H1 (cell line): ENCODE data around the gene CNN3. TPM values are rescaled to one million over a fixed set of nuclear protein-coding genes. Genes with fewer than 3 reads are reported as not detected.

Experiments used
- CTCF ChIA-PET: fragments of 300-600 bp; sonication (Branson Sonifier 250); formaldehyde crosslinking; loops from one replicate; lab custom pipeline; 2021; ENCODE audit not compliant: partially characterized antibody; lab: Charles Lee
- POLR2A ChIA-PET: fragments of 300-600 bp; sonication (Branson Sonifier 250); formaldehyde crosslinking; loops from one replicate; lab custom pipeline; 2021; ENCODE audit warnings: inconsistent platforms; ENCODE audit not compliant: partially characterized antibody; lab: Charles Lee
- DNase-seq, 2 experiments: peaks; one replicate each; pipeline versions ENCODE4 v3.0.0 to v3.0.0-alpha.2; 2010 to 2022; ENCODE audit warnings: low spot score in 2 of 2, low read depth in 1 of 2, mixed read lengths in 1 of 2
- FAIRE-seq: peaks from 2 replicates; lab custom pipeline; 2011; peaks lifted over from hg19 to GRCh38; lab: Jason Lieb, UNC
- H2AFZ ChIP-seq: 2 replicates; pipeline ENCODE4 v1.8.1; 2012; ENCODE audit warnings: low read length, inconsistent platforms
- H2AK5ac ChIP-seq: 2 replicates; pipeline ENCODE4 v1.6.1; 2013; ENCODE audit warnings: low read depth, low read length
- H2BK120ac ChIP-seq: replicated peaks from 2 replicates; pipeline ENCODE3; 2013; ENCODE audit warnings: low read depth, low read length, inconsistent platforms
- H2BK12ac ChIP-seq: 2 replicates; pipeline ENCODE4 v1.6.1; 2013; ENCODE audit warnings: low read depth, low read length
- H2BK15ac ChIP-seq: 2 replicates; pipeline ENCODE4 v1.6.1; 2013; ENCODE audit warnings: low read length
- H2BK20ac ChIP-seq: 2 replicates; pipeline ENCODE4 v1.6.1; 2013; ENCODE audit warnings: low read length
- H2BK5ac ChIP-seq: 2 replicates; pipeline ENCODE4 v1.6.1; 2013; ENCODE audit warnings: low read depth, low read length
- H3K14ac ChIP-seq: 2 replicates; pipeline ENCODE4 v1.6.1; 2013; ENCODE audit warnings: inconsistent platforms; ENCODE audit not compliant: insufficient read length
- H3K18ac ChIP-seq: 2 replicates; pipeline ENCODE4 v1.6.1; 2013; ENCODE audit warnings: low read length; ENCODE audit errors: extremely low read depth
- H3K23ac ChIP-seq: 2 replicates; pipeline ENCODE4 v1.6.1; 2013; ENCODE audit warnings: inconsistent platforms; ENCODE audit not compliant: insufficient read length
- H3K23me2 ChIP-seq: 2 replicates; pipeline ENCODE4 v1.6.1; 2013; ENCODE audit warnings: low read depth, low read length
- H3K27ac ChIP-seq: 2 replicates; pipeline ENCODE4 v1.6.1; 2011; ENCODE audit warnings: low read depth, low read length, inconsistent platforms
- H3K27me3 ChIP-seq, 4 experiments: replicated peaks in 1 of 4; 1 replicate in 1 of 4; 2 replicates in 3 of 4; pipeline versions ENCODE4 v1.6.1 to v1.8.1; 2011 to 2013; ENCODE audit warnings: low read length in 3 of 4, mild to moderate bottlenecking in 3 of 4, inconsistent platforms in 2 of 4, mixed read lengths in 2 of 4, moderate library complexity in 1 of 4; ENCODE audit not compliant: control insufficient read depth in 3 of 4, insufficient read depth in 3 of 4; ENCODE audit errors: extremely low read depth in 1 of 4
- H3K36me3 ChIP-seq, 4 experiments: 2 replicates each; pipeline versions ENCODE4 v1.6.1 to v1.8.1; 2011 to 2013; ENCODE audit warnings: mild to moderate bottlenecking in 4 of 4, low read length in 3 of 4, moderate library complexity in 2 of 4, control low read depth in 1 of 4, inconsistent platforms in 1 of 4; ENCODE audit not compliant: insufficient read depth in 4 of 4, control insufficient read depth in 2 of 4
- H3K4ac ChIP-seq: replicated peaks from 2 replicates; pipeline ENCODE3; 2013; ENCODE audit warnings: low read length, low read depth, mixed read lengths, inconsistent platforms; ENCODE audit not compliant: insufficient read length
- H3K4me1 ChIP-seq, 4 experiments: replicated peaks in 1 of 4; 1 replicate in 1 of 4; 2 replicates in 3 of 4; pipeline versions ENCODE4 v1.6.1 to v1.8.1; 2011 to 2013; ENCODE audit warnings: low read length in 3 of 4, inconsistent platforms in 2 of 4, mixed read lengths in 1 of 4; ENCODE audit not compliant: insufficient read depth in 4 of 4, control insufficient read depth in 3 of 4
- H3K4me2 ChIP-seq, 2 experiments: 2 replicates each; pipeline versions ENCODE4 v1.6.1 to v1.8.1; 2011 to 2013; ENCODE audit warnings: low read depth in 2 of 2, low read length in 2 of 2, control low read depth in 1 of 2, inconsistent platforms in 1 of 2, mild to moderate bottlenecking in 1 of 2; ENCODE audit not compliant: insufficient read depth in 1 of 2
- H3K4me3 ChIP-seq, 4 experiments: fragments of 200-600, 300-600 bp in 1 of 4; sonication (generic), shearing (Covaris generic), sonication (Bioruptor Twin) in 1 of 4; 2 replicates each; pipeline versions ENCODE4 v1.5.1 to v1.8.1; 2011 to 2016; ENCODE audit warnings: low read length in 4 of 4, low read depth in 3 of 4, control low read depth in 2 of 4, inconsistent platforms in 2 of 4, mild to moderate bottlenecking in 2 of 4, mixed read lengths in 1 of 4, moderate library complexity in 1 of 4; ENCODE audit not compliant: insufficient read depth in 2 of 4; ENCODE audit errors: extremely low read depth in 1 of 4
- H3K56ac ChIP-seq: replicated peaks from 2 replicates; pipeline ENCODE3; 2013; ENCODE audit warnings: low read depth, mild to moderate bottlenecking, mixed read lengths, low read length, inconsistent platforms; ENCODE audit not compliant: insufficient read length
- H3K79me1 ChIP-seq: 2 replicates; pipeline ENCODE4 v1.6.1; 2013; ENCODE audit warnings: low read depth, low read length, control low read depth
- H3K79me2 ChIP-seq, 2 experiments: 2 replicates each; pipeline versions ENCODE4 v1.6.1 to v1.8.1; 2012 to 2013; ENCODE audit warnings: low read length in 2 of 2, mild to moderate bottlenecking in 2 of 2, inconsistent platforms in 1 of 2; ENCODE audit not compliant: insufficient read depth in 2 of 2, control insufficient read depth in 1 of 2
- H3K9ac ChIP-seq, 4 experiments: replicated peaks in 1 of 4; 1 replicate in 1 of 4; 2 replicates in 3 of 4; pipeline versions ENCODE4 v1.6.1 to v1.8.1; 2011 to 2013; ENCODE audit warnings: low read depth in 3 of 4, low read length in 3 of 4, control low read depth in 2 of 4, mild to moderate bottlenecking in 2 of 4, moderate library complexity in 2 of 4, inconsistent platforms in 1 of 4; ENCODE audit errors: extremely low read depth in 1 of 4
- H3K9me3 ChIP-seq, 2 experiments: 2 replicates each; pipeline versions ENCODE4 v1.6.1 to v1.8.1; 2012 to 2013; ENCODE audit warnings: mild to moderate bottlenecking in 2 of 2, moderate library complexity in 2 of 2, control low read depth in 1 of 2, inconsistent platforms in 1 of 2, low read depth in 1 of 2, low read length in 1 of 2, mixed read lengths in 1 of 2; ENCODE audit not compliant: insufficient read depth in 2 of 2
- H4K20me1 ChIP-seq, 2 experiments: replicated peaks in 1 of 2; 2 replicates each; pipeline versions ENCODE3 to v1.8.1; 2011 to 2013; ENCODE audit warnings: inconsistent platforms in 2 of 2, low read length in 2 of 2, mild to moderate bottlenecking in 1 of 2; ENCODE audit not compliant: insufficient read depth in 2 of 2, control insufficient read depth in 1 of 2
- H4K5ac ChIP-seq: 2 replicates; pipeline ENCODE4 v1.6.1; 2013; ENCODE audit warnings: low read length, low read depth, mixed read lengths, inconsistent platforms; ENCODE audit not compliant: insufficient read length
- H4K8ac ChIP-seq: 2 replicates; pipeline ENCODE4 v1.8.0; 2013; ENCODE audit warnings: mild to moderate bottlenecking, moderate library complexity, low read length, inconsistent platforms; ENCODE audit not compliant: insufficient read depth; ENCODE audit errors: extremely low read depth
- H4K91ac ChIP-seq: replicated peaks from 2 replicates; pipeline ENCODE3; 2013; ENCODE audit warnings: low read length, mixed read lengths, inconsistent platforms; ENCODE audit not compliant: insufficient read length
- CBX8 ChIP-seq: fragments of 300-800, 300-1000 bp; sonication (generic); IDR thresholded peaks from 2 replicates; pipeline ENCODE4 v1.7.1; 2016; ENCODE audit warnings: low read depth, low read length, borderline replicate concordance
- POLR2A ChIP-seq, 2 experiments: IDR thresholded peaks; 1 replicate in 1 of 2; 2 replicates in 1 of 2; pipeline ENCODE4 v1.6.1; 2011; ENCODE audit warnings: low read depth in 2 of 2, low read length in 2 of 2, mild to moderate bottlenecking in 2 of 2; ENCODE audit errors: control extremely low read depth in 1 of 2
- RFX5 ChIP-seq: IDR thresholded peaks from 2 replicates; pipeline ENCODE4 v1.6.1; 2011; ENCODE audit warnings: low read depth, low read length, improper control_type of control experiment, borderline replicate concordance
- RNF2 ChIP-seq: fragments of 200-900, 300-1000 bp; sonication (generic); IDR thresholded peaks from 2 replicates; pipeline ENCODE4 v1.7.1; 2016; ENCODE audit warnings: borderline replicate concordance, low read depth, mild to moderate bottlenecking, antibody characterized with exemption, low read length; ENCODE audit not compliant: poor library complexity, severe bottlenecking; ENCODE audit errors: missing control alignments
- whole genome bisulfite sequencing, 2 experiments: shearing (Covaris generic) in 1 of 2; methylation state at CpG; one replicate each; pipeline versions ENCODE4 v1.1.6 to v1.1.7; 2013 to 2015; ENCODE audit warnings: low lambda C conversion rate in 2 of 2, mixed read lengths in 2 of 2, inconsistent platforms in 1 of 2, low coverage in 1 of 2, missing lambda C conversion rate in 1 of 2; ENCODE audit not compliant: insufficient replicate concordance in 2 of 2, insufficient coverage in 1 of 2, insufficient read length in 1 of 2; ENCODE audit errors: extremely low coverage in 1 of 2, missing lambda C conversion rate in 1 of 2; 5-methylcytosine and 5-hydroxymethylcytosine counted together
- polyA plus RNA-seq, 7 experiments: library from polyadenylated mRNA; depleted of rRNA in 3 of 7; stranded (reverse) in 5 of 7; unstranded in 2 of 7; fragments of >200 nt in 5 of 7; fragments of 200-250 nt in 2 of 7; gene quantifications; 1 replicate in 5 of 7; 2 replicates in 1 of 7; 4 replicates in 1 of 7; pipeline versions ENCODE4 v1.2.1 to v1.2.3, GENCODE V29; 2011 to 2013; ENCODE audit warnings: missing spikeins in 2 of 7, mixed read lengths in 2 of 7
- total RNA-seq: library from RNA; stranded (reverse); fragmentation: NEBNext Ultra II Directional; extraction: Animal tissue kit (Norgen Biotek cat#: 25700); gene quantifications from 2 replicates; pipeline ENCODE4 v1.2.1, GENCODE V29; 2021

CNN3 gene
- total and polyA plus RNA-seq, 2 of the 8 experiments (the other 6 are each of a cell fraction or from before 2014, with no cell fraction given) = 134 to 266 TPM

DNA sequence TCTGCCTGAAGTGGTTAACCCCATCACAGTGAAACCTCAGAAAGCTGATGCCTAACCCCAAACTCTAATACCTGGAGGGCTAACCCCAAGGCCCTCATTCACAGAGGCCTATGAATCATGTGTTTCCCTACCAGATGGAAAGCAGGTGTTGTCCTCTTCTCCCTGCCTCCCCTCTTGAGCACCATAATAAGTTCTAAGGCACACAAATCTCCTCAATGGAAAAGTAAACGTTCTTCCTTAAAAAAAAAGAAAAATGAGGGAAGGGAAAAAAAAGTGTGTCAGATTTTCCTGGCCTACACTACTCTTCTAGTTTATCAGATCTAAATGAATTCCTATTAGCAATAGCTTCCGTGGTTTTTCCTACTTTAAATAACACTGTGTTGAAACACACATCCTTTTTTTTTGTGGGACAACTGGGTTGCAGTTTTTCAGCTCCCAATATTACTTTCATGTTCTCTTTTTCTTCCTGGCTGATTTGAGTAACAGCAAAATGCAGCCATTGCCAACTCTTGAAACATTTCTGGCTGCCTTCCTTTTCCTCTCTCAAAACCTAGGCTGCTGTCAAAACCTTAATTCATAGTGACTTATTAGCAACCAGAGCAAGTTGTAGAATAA lies 63.5 kb downstream of the CNN3 start:
- FAIRE-seq (no peak), DNase-seq (no peak)
- Histone ChIP-seq H3K27me3 (no peaks in the 10 kb centered on the region), H2BK15ac (0 out of 2 replicates have a peak overlapping the region, but pooled peaks have one; percentile 55), H3K4ac (no peak overlapping the region), H2BK5ac (no peak overlapping the region), H2AK5ac (no peak overlapping the region), H4K20me1 (no peaks in the 10 kb centered on the region), H3K4me2 (peak overlapping the region in 1 of 2 experiments; percentile 74; a peak in 2 of 4 replicates), H2AFZ (no peak overlapping the region), H3K14ac (no peak overlapping the region), H3K79me2 (no peaks in the 10 kb centered on the region), H4K5ac (no peak overlapping the region), H2BK12ac (peak overlapping the region; percentile 52; the same call in 1 of the 2 replicates), H4K8ac (no peak overlapping the region), H2BK120ac (no peak overlapping the region), H3K27ac (no peak overlapping the region), H4K91ac (no peak overlapping the region), H3K4me3 (no peak overlapping the region), H3K23me2 (no peaks in the 10 kb centered on the region), H3K79me1 (no peaks in the 10 kb centered on the region), H3K18ac (peak overlapping the region; percentile 5; the same call in 1 of the 2 replicates), H3K36me3 (no peaks in the 10 kb centered on the region), H3K23ac (no peak overlapping the region), H3K9ac (no peak overlapping the region), H3K9me3 (no peaks in the 10 kb centered on the region), H2BK20ac (no peak overlapping the region), H3K4me1 (peaks cover 2 to 34% (median 27%) of the 10 kb centered on the region in 4 experiments), H3K56ac (no peak overlapping the region)
- ChIA-PET POLR2A (interaction anchor here (0.8 to 2.0 kb wide), 5 partner anchors 8 to 180 kb away, joined by 3 to 6 read pairs (median 4); no protein-coding TSS in a partner anchor), CTCF (interaction anchor here (0.6 to 5.5 kb wide), 7 partner anchors 9 to 1017 kb away, joined by 3 to 45 read pairs (median 5); no protein-coding TSS in a partner anchor)
- 37% methylated on average over 2 of the region's 2 CpGs; no CpG with 5 or more reads in 1 of the 2 experiments for WGBS, 2 experiments
- no peak for TF ChIP-seq CBX8
- no peak for TF ChIP-seq RNF2
- no peak for TF ChIP-seq RFX5
- TF ChIP-seq POLR2A (IDR thresholded peaks at IDR 0.05; ENCODE audit: control extremely low read depth in 1 of 2, low read depth in 2 of 2, low read length in 2 of 2) = no peak
